ENCODE results near the gene MBD3. TPM values are rescaled to one million over a fixed set of nuclear protein-coding genes. Genes with fewer than 3 reads are reported as not detected.

Gene MBD3
- total and polyA plus RNA-seq, 2 of the 4 experiments (the other 2 are of a cell fraction) = 42.5 to 66.3 TPM

GRCh38 chr19:1553415-1553814 is 39.2 kb downstream of the MBD3 start:
- Histone ChIP-seq H3K18ac (ENCODE audit: low read depth, low read length) (no peak overlapping the region), H3K23ac (ENCODE audit: low read depth, low read length) (no peak overlapping the region), H3K79me1 (ENCODE audit: low read depth in 1 of 2, low read length in 2 of 2) (peaks cover 4 to 18% of the 10 kb centered on the region in 2 experiments; a peak in 2 of 4 replicates), H4K5ac (ENCODE audit: low read depth, low read length) (no peak overlapping the region), H2BK5ac (ENCODE audit: low read depth, low read length, poor library complexity, severe bottlenecking) (no peak overlapping the region), H3K27me3 (ENCODE audit: control insufficient read depth, insufficient read depth, low read length) (no peaks in the 10 kb centered on the region), H2AK5ac (ENCODE audit: low read depth, low read length) (no peak overlapping the region), H3K56ac (ENCODE audit: extremely low read depth, insufficient read depth, low read length) (no peak overlapping the region), H3K4me3 (ENCODE audit: insufficient read depth, low read depth, low read length) (no peak overlapping the region), H2BK20ac (ENCODE audit: low read depth, low read length) (no peak overlapping the region), H3K4me2 (ENCODE audit: low read depth, low read length) (no peak overlapping the region), H3K9me1 (ENCODE audit: insufficient read depth, low read length) (peaks cover 3% of the 10 kb centered on the region; the same call in 1 of the 2 replicates), H3K9me3 (ENCODE audit: control insufficient read depth, insufficient read depth, low read length) (no peaks in the 10 kb centered on the region), H4K20me1 (ENCODE audit: insufficient read depth, low read length) (peaks cover 18% of the 10 kb centered on the region), H3K36me3 (ENCODE audit: control insufficient read depth, insufficient read depth, low read length) (peaks cover 22% of the 10 kb centered on the region), H2BK15ac (ENCODE audit: low read depth, low read length) (no peak overlapping the region), H2AK9ac (replicated peaks; ENCODE audit: low read depth, low read length, poor library complexity) (no peak overlapping the region), H2BK120ac (ENCODE audit: low read depth, low read length) (no peak overlapping the region), H3K9ac (ENCODE audit: low read depth, low read length) (no peak overlapping the region), H3K4me1 (ENCODE audit: control insufficient read depth, insufficient read depth, low read length) (no peaks in the 10 kb centered on the region), H4K8ac (ENCODE audit: low read depth in 2 of 2, low read length in 2 of 2) (no peak overlapping the region), H3K27ac (ENCODE audit: insufficient read depth, low read length) (no peak overlapping the region), H3K4ac (ENCODE audit: low read depth, low read length) (no peak overlapping the region), H4K91ac (ENCODE audit: insufficient read depth, low read depth, low read length) (no peak overlapping the region), H3K14ac (replicated peaks; ENCODE audit: low read depth, low read length) (no peak overlapping the region), H2AFZ (replicated peaks; ENCODE audit: low read length, poor library complexity) (no peak overlapping the region)
- ATAC-seq (ENCODE audit: low read depth) = no peak
- ChIA-PET POLR2A (ENCODE audit: unreplicated experiment) (no interaction called here), CTCF (no interaction called here)
- 100% methylated on average over 3 of the region's 10 CpGs; no CpG with 5 or more reads in 1 of the 2 experiments for WGBS, 2 experiments (ENCODE audit: extremely low coverage in 2 of 2, insufficient read length in 1 of 2)
- no peak for DNase-seq
- dilution Hi-C loops (cut with HindIII; ENCODE audit: low sequenced_read_pairs, unreplicated experiment) (no loop called here), in situ Hi-C loops (cut with MboI; ENCODE audit: low sequenced_read_pairs) (no loop called here), intact Hi-C loops (cut with micrococcal nuclease) (no loop called here)
- TF ChIP-seq RAD21 (IDR thresholded peaks at IDR 0.05; ENCODE audit: low read length) (no peak), FOS (IDR thresholded peaks at IDR 0.05; ENCODE audit: low read depth, low read length) (no peak), BHLHE40 (IDR thresholded peaks at IDR 0.05; ENCODE audit: low read depth, low read length) (no peak), MAZ (IDR thresholded peaks at IDR 0.05; ENCODE audit: borderline replicate concordance, low read depth, low read length) (no peak), CEBPB (IDR thresholded peaks at IDR 0.05; ENCODE audit: low read depth, low read length) (no peak), USF2 (IDR thresholded peaks at IDR 0.05; ENCODE audit: low read depth, low read length) (no peak), POLR2A (IDR thresholded peaks at IDR 0.05; ENCODE audit: low read depth, low read length) (no peak), NFE2L2 (IDR thresholded peaks at IDR 0.05; ENCODE audit: low read depth, low read length) (no peak), ELK1 (IDR thresholded peaks at IDR 0.05; ENCODE audit: borderline replicate concordance, low read depth, low read length) (no peak)
- BruUV-seq (replicated peaks) = no TSS peak
